HepG2 (cell line): ENCODE data around the gene SMYD4. TPM values are rescaled to one million over a fixed set of nuclear protein-coding genes. Genes with fewer than 3 reads are reported as not detected.

Source experiments
- HNRNPLL ChIP-seq: fragments of 200-400 bp; formaldehyde crosslinking; IDR thresholded peaks from 2 replicates; pipeline ENCODE4 v1.6.1; 2017; ENCODE audit warnings: mild to moderate bottlenecking, low read depth, low read length; ENCODE audit not compliant: poor library complexity, severe bottlenecking
- JUNB ChIP-seq: sonication (generic); formaldehyde crosslinking; IDR thresholded peaks from 2 replicates; pipeline ENCODE4 v1.8.0; 2022; ENCODE audit warnings: missing genetic modification reagents, mild to moderate bottlenecking, borderline replicate concordance
- KDM5A ChIP-seq: fragments of 200-600 bp; sonication (generic); IDR thresholded peaks from 2 replicates; pipeline ENCODE4 v1.7.0; 2018; ENCODE audit warnings: antibody characterized with exemption, mild to moderate bottlenecking, low read length, borderline replicate concordance
- MEF2D ChIP-seq: sonication (generic); formaldehyde crosslinking; IDR thresholded peaks from 2 replicates; pipeline ENCODE4 v1.5.1; 2020; ENCODE audit warnings: mild to moderate bottlenecking, missing genetic modification reagents
- MIXL1 ChIP-seq: IDR thresholded peaks from 2 replicates; pipeline ENCODE4 v1.6.1; 2016
- MXI1 ChIP-seq: IDR thresholded peaks from 3 replicates; pipeline ENCODE4 v1.6.1; 2012; ENCODE audit warnings: low read depth, low read length, inconsistent platforms, borderline replicate concordance
- NFKBIZ ChIP-seq: IDR thresholded peaks from 2 replicates; pipeline ENCODE4 v1.6.1; 2018; ENCODE audit warnings: missing genetic modification reagents, missing compliant biosample characterization
- NR2C2 ChIP-seq: sonication (generic); formaldehyde crosslinking; IDR thresholded peaks from 2 replicates; pipeline ENCODE4 v1.4.0; 2020; ENCODE audit warnings: missing genetic modification reagents, mild to moderate bottlenecking, moderate library complexity, borderline replicate concordance
- PAF1 ChIP-seq: IDR thresholded peaks from 2 replicates; pipeline ENCODE4 v1.6.1; 2016; ENCODE audit warnings: missing genetic modification reagents, missing compliant biosample characterization
- PHF8 ChIP-seq: sonication (generic); formaldehyde crosslinking; IDR thresholded peaks from 2 replicates; pipeline ENCODE4 v1.5.0; 2020; ENCODE audit warnings: missing genetic modification reagents
- POLR2AphosphoS2 ChIP-seq: IDR thresholded peaks from 2 replicates; pipeline ENCODE4 v1.6.1; 2011; ENCODE audit warnings: low read depth, low read length, improper control_type of control experiment
- POLR2AphosphoS5 ChIP-seq: IDR thresholded peaks from 2 replicates; pipeline ENCODE4 v1.6.1; 2012; ENCODE audit warnings: low read depth, low read length
- PTBP1 ChIP-seq: fragments of 200-400 bp; formaldehyde crosslinking; IDR thresholded peaks from 2 replicates; pipeline ENCODE4 v1.6.1; 2018; ENCODE audit warnings: low read length, low read depth; ENCODE audit not compliant: poor library complexity, severe bottlenecking
- RAD21 ChIP-seq: fragments of 450-650 bp; formaldehyde crosslinking; IDR thresholded peaks from 2 replicates; pipeline ENCODE4 v1.5.0; 2020; ENCODE audit warnings: mild to moderate bottlenecking
- RBFOX2 ChIP-seq: fragments of 200-400 bp; formaldehyde crosslinking; IDR thresholded peaks from 2 replicates; pipeline ENCODE4 v1.6.1; 2017; ENCODE audit warnings: low read depth, mild to moderate bottlenecking, low read length
- RNF2 ChIP-seq: fragments of 450-650 bp; conservative IDR thresholded peaks from 2 replicates; pipeline ENCODE4 v1.6.1; 2016; ENCODE audit warnings: low read depth
- SAFB2 ChIP-seq: sonication (generic); formaldehyde crosslinking; IDR thresholded peaks from 2 replicates; pipeline ENCODE4 v1.5.1; 2020; ENCODE audit warnings: missing genetic modification reagents, low read depth, mild to moderate bottlenecking, borderline replicate concordance
- TMF1 ChIP-seq: sonication (generic); formaldehyde crosslinking; IDR thresholded peaks from 2 replicates; pipeline ENCODE4 v1.8.1; 2022; ENCODE audit warnings: low read depth, missing genetic modification reagents
- ZNF143 ChIP-seq: sonication (generic); formaldehyde crosslinking; IDR thresholded peaks from 2 replicates; pipeline ENCODE4 v1.4.0; 2020; ENCODE audit warnings: missing genetic modification reagents
- ZNF224 ChIP-seq: sonication (generic); formaldehyde crosslinking; IDR thresholded peaks from 2 replicates; pipeline ENCODE4 v1.5.0; 2020; ENCODE audit warnings: mild to moderate bottlenecking, missing genetic modification reagents
- ZNF563 ChIP-seq: sonication (generic); formaldehyde crosslinking; IDR thresholded peaks from 2 replicates; pipeline ENCODE4 v1.8.0; 2022; ENCODE audit warnings: mild to moderate bottlenecking, moderate library complexity, missing genetic modification reagents
- ZNF749 ChIP-seq: sonication (generic); formaldehyde crosslinking; IDR thresholded peaks from 2 replicates; pipeline ENCODE4 v1.8.0; 2022; ENCODE audit warnings: mild to moderate bottlenecking, missing genetic modification reagents, moderate library complexity, borderline replicate concordance
- ZNF782 ChIP-seq: sonication (generic); formaldehyde crosslinking; IDR thresholded peaks from 2 replicates; pipeline ENCODE4 v1.4.0; 2020; ENCODE audit warnings: missing genetic modification reagents, mild to moderate bottlenecking, borderline replicate concordance
- ZSCAN29 ChIP-seq: sonication (generic); formaldehyde crosslinking; conservative IDR thresholded peaks from 2 replicates; pipeline ENCODE4 v1.4.0; 2020; ENCODE audit warnings: mild to moderate bottlenecking, missing genetic modification reagents
- polyA plus RNA-seq, 8 experiments: library from polyadenylated mRNA; depleted of rRNA in 3 of 8; stranded (reverse) in 7 of 8; unstranded in 1 of 8; fragments of >200 nt; fragmentation: Illumina TruSeq in 4 of 8; extraction: Trizol in 4 of 8; gene quantifications; 2 replicates each; pipeline versions ENCODE4 v1.2.1 to v1.2.3, GENCODE V29; 2011 to 2016; ENCODE audit warnings: low read depth in 4 of 8, missing spikeins in 1 of 8, mixed read lengths in 1 of 8; ENCODE audit not compliant: insufficient read depth in 1 of 8
- total RNA-seq, 5 experiments: library from RNA; depleted of rRNA; stranded (reverse); fragments of >200 nt; fragmentation: Illumina TruSeq; extraction: Trizol; gene quantifications; 2 replicates each; pipeline ENCODE4 v1.2.3, GENCODE V29; 2016; ENCODE audit warnings: low read depth in 1 of 5
- TF ChIP-seq, protein P1 (sequence below): sonication (generic); formaldehyde crosslinking; IDR thresholded peaks from 2 replicates; pipeline ENCODE4 v1.4.0; 2020; ENCODE audit warnings: missing genetic modification reagents, borderline replicate concordance

The SMYD4 gene
- total and polyA plus RNA-seq, 2 of the 13 experiments (the other 11 are each of a cell fraction or from before 2014, with no cell fraction given), result 7.4 to 11.3 TPM

DNA sequence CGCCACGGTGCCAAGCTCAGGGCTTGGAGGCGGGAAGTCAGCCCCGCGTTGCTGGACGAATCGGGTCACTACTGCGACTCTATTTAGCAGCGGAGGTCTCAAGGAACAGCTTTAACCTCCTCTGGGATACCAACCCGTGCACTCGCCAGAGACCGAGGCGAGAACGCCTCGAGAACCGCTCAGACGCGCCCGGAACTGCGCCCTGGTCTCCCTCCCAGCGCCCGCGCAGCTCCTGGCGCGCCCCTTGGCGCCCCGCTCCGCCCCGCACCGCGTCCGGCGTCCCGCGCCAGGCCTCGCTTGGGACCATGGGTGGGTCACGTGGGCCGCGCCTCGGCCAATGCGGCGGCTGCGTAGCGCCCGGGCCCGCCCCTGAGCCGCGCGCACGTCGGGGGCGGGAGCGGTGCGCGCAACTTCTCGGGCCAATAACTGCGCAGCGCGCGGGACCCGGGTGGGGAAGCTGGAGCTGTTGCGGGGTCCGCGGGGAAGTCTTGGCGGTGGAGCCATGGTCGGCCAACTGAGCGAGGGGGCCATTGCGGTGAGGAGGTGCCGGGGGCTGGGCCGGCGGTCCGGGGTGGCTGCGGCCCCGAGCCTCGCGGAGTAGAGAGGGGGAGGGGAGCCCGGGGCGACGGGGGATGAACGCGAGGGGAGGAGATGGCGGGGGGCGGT, at the start of gene SMYD4, which contains the start of gene RPA1 (continued):
- TF ChIP-seq MEF2D (CRISPR knock-in tag) (0 out of 2 replicates have a peak, but pooled peaks have one; percentile 14), HNRNPLL (peak; percentile 90), RBFOX2 (peak; percentile 84), JUNB (no peak), ZSCAN29 (CRISPR knock-in tag) (no peak), ZNF143 (CRISPR knock-in tag) (peak; percentile 81), RNF2 (0 out of 2 replicates have a peak, but pooled peaks have one; percentile 50), POLR2AphosphoS2 (no peak), ZNF224 (CRISPR knock-in tag) (no peak), PHF8 (CRISPR knock-in tag) (peak; percentile 78), PAF1 (CRISPR knock-in tag) (no peak), ZNF782 (CRISPR knock-in tag) (no peak), POLR2AphosphoS5 (peak; percentile 75), TMF1 (CRISPR knock-in tag) (no peak), PTBP1 (no peak), KDM5A (peak; percentile 68), NR2C2 (CRISPR knock-in tag) (0 out of 2 replicates have a peak, but pooled peaks have one; percentile 12), ZNF563 (CRISPR knock-in tag) (peak; percentile 74; the same call in 1 of the 2 replicates), MIXL1 (no peak), RAD21 (peak; percentile 20; the same call in 1 of the 2 replicates), ZNF749 (0 out of 2 replicates have a peak, but pooled peaks have one; percentile 62), MXI1 (peak; percentile 79; the same call in 1 of the 3 replicates), SAFB2 (CRISPR knock-in tag) (peak; percentile 40; the same call in 1 of the 2 replicates), NFKBIZ (no peak)
- TF ChIP-seq, protein P1, sequence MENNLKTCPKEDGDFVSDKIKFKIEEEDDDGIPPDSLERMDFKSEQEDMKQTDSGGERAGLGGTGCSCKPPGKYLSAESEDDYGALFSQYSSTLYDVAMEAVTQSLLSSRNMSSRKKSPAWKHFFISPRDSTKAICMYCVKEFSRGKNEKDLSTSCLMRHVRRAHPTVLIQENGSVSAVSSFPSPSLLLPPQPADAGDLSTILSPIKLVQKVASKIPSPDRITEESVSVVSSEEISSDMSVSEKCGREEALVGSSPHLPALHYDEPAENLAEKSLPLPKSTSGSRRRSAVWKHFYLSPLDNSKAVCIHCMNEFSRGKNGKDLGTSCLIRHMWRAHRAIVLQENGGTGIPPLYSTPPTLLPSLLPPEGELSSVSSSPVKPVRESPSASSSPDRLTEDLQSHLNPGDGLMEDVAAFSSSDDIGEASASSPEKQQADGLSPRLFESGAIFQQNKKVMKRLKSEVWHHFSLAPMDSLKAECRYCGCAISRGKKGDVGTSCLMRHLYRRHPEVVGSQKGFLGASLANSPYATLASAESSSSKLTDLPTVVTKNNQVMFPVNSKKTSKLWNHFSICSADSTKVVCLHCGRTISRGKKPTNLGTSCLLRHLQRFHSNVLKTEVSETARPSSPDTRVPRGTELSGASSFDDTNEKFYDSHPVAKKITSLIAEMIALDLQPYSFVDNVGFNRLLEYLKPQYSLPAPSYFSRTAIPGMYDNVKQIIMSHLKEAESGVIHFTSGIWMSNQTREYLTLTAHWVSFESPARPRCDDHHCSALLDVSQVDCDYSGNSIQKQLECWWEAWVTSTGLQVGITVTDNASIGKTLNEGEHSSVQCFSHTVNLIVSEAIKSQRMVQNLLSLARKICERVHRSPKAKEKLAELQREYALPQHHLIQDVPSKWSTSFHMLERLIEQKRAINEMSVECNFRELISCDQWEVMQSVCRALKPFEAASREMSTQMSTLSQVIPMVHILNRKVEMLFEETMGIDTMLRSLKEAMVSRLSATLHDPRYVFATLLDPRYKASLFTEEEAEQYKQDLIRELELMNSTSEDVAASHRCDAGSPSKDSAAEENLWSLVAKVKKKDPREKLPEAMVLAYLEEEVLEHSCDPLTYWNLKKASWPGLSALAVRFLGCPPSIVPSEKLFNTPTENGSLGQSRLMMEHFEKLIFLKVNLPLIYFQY (CRISPR knock-in tag), result peak; percentile 13; the same call in 1 of the 2 replicates
